Ovary (tissue), 9 donors: ENCODE data around the gene CALR3. TPM values are rescaled to one million over a fixed set of nuclear protein-coding genes. Genes with fewer than 3 reads are reported as not detected.

ENCODE experiments used
- DNase-seq, 5 donors: peaks; one replicate each; pipeline ENCODE4 v3.0.0-alpha.2; 2019 to 2020
- H3K27ac ChIP-seq, 2 donors: fragments of 200-600 bp; one replicate each; pipeline versions ENCODE4 v1.5.1 to v1.8.0; 2019 to 2022
- H3K27me3 ChIP-seq: fragments of 200-600 bp; one replicate; pipeline ENCODE4 v1.8.0; 2022
- H3K36me3 ChIP-seq: fragments of 200-600 bp; sonication (generic); one replicate; pipeline ENCODE4 v1.5.1; 2019
- H3K4me1 ChIP-seq: one replicate; pipeline ENCODE4 v1.8.1; 2013; ENCODE audit warnings: mild to moderate bottlenecking, moderate library complexity; ENCODE audit not compliant: insufficient read depth
- H3K4me3 ChIP-seq: fragments of 200-600 bp; sonication (generic); one replicate; pipeline ENCODE4 v1.5.1; 2017
- H3K9me3 ChIP-seq, 2 donors: fragments of 200-600 bp in 1 of 2; sonication (generic) in 1 of 2; one replicate each; pipeline versions ENCODE4 v1.5.1 to v1.8.1; 2013 to 2019; ENCODE audit warnings: mild to moderate bottlenecking in 1 of 2, moderate library complexity in 1 of 2
- CTCF ChIP-seq, 3 donors: fragments of 450-650 bp in 2 of 3; fragments of 200-600 bp in 1 of 3; IDR thresholded peaks; one replicate each; pipeline versions ENCODE4 v1.5.1 to v1.8.0; 2016 to 2022; ENCODE audit warnings: antibody characterized with exemption in 3 of 3, mild to moderate bottlenecking in 1 of 3
- EP300 ChIP-seq: sonication (generic); formaldehyde crosslinking; IDR thresholded peaks from one replicate; pipeline ENCODE4 v1.6.1; 2017; ENCODE audit warnings: antibody characterized with exemption
- POLR2A ChIP-seq: fragments of 450-650 bp; IDR thresholded peaks from one replicate; pipeline ENCODE4 v1.6.1; 2017; ENCODE audit warnings: antibody characterized with exemption, mild to moderate bottlenecking, moderate library complexity
- WGBS, 3 donors: extraction: QIAGEN DNeasy Blood & Tissue Kit in 1 of 3; methylation state at CpG; one replicate each; pipeline versions ENCODE4 v1.1.5 to v1.1.7; 2013 to 2017; 5-methylcytosine and 5-hydroxymethylcytosine counted together
- intact Hi-C, 4 donors: fragments of 100-400 bp; cut with DNase I; formaldehyde crosslinking; loops; one replicate each; pipeline versions ENCODE4 v1.11.0 to v1.15.1; 2022 to 2023
- polyA plus RNA-seq, 2 donors: library from polyadenylated mRNA; stranded (reverse); fragments of 200-250 nt in 1 of 2; fragments of 350-450 nt in 1 of 2; fragmentation: Illumina TruSeq in 1 of 2; extraction: RNeasy Lipid Tissue Mini Kit (QIAGEN cat#74804) in 1 of 2; gene quantifications; one replicate each; pipeline ENCODE4 v1.2.3, GENCODE V29; 2013 to 2014
- total RNA-seq, 7 donors: library from RNA; depleted of rRNA in 2 of 7; stranded (reverse); fragments of >200 nt in 2 of 7; fragmentation: NEBNext Ultra II Directional in 3 of 7; extraction: Animal tissue kit (Norgen Biotek cat#: 25700) in 3 of 7; gene quantifications; one replicate each; pipeline versions ENCODE4 v1.1.0 to v1.2.4, GENCODE V29; 2016 to 2023
- donor health status: DM: no; HTN: no; CAD: no; lungs with moderate emphysema.
- donor health status: DM: no; HTN: no; CAD: no.
- donor health status: Bipolar disorder and iron deficiency.
- donor health status: DM: yes; HTN: yes; CAD: no.
- donor health status: DM: no; HTN: no; CAD: no.
- donor health status: DM: yes; HTN: yes; CAD: no.

The CALR3 gene
- total and polyA plus RNA-seq, 9 donors: not detected

- 86 to 90% (median 87%) methylated on average over 17 to 18 of the region's 18 CpGs for WGBS, 3 donors
- Histone ChIP-seq H3K36me3 (no peaks in the 10 kb centered on the region), H3K27me3 (no peaks in the 10 kb centered on the region), H3K27ac (no peak overlapping the region), H3K4me1 (no peaks in the 10 kb centered on the region), H3K4me3 (no peak overlapping the region), H3K9me3 (no peaks in the 10 kb centered on the region)
- TF ChIP-seq EP300: no peak
- no peak for TF ChIP-seq CTCF (IDR thresholded peaks at IDR 0.05)
- no peak for TF ChIP-seq POLR2A
- intact Hi-C loops: no loop called here
- DNase-seq: no peak
Observed at GRCh38 chr19:16520986-16521624, 25.1 kb upstream of the CALR3 start.

- 64 to 80% (median 70%) methylated on average over 45 of the region's 45 CpGs for WGBS, 3 donors
- DNase-seq: peak in 1 of 5 donors; percentile 53
- no peaks in the 10 kb centered on the region for H3K36me3 ChIP-seq
- TF ChIP-seq CTCF (IDR thresholded peaks at IDR 0.05) (no peak), EP300 (no peak), POLR2A (no peak)
- H3K9me3 ChIP-seq: no peaks in the 10 kb centered on the region
- no peaks in the 10 kb centered on the region for H3K4me1 ChIP-seq
- H3K27ac ChIP-seq: no peak overlapping the region
- no peaks in the 10 kb centered on the region for H3K27me3 ChIP-seq
- intact Hi-C loops: no loop called here
- no peak overlapping the region for H3K4me3 ChIP-seq
Observed at GRCh38 chr19:16520074-16520973, 24.4 kb upstream of the CALR3 start.

- Histone ChIP-seq H3K27ac (no peak overlapping the region), H3K4me1 (no peaks in the 10 kb centered on the region), H3K4me3 (no peak overlapping the region), H3K36me3 (no peaks in the 10 kb centered on the region), H3K27me3 (no peaks in the 10 kb centered on the region), H3K9me3 (no peaks in the 10 kb centered on the region)
- TF ChIP-seq POLR2A (no peak), CTCF (IDR thresholded peaks at IDR 0.05) (no peak), EP300 (no peak)
- WGBS, 3 donors: 90 to 91% (median 91%) methylated on average over 24 of the region's 24 CpGs
- DNase-seq: no peak
- intact Hi-C loops: no loop called here
Observed at GRCh38 chr19:16519230-16519687, 23.3 kb upstream of the CALR3 start.

GRCh38 chr19:16518483-16519229 is 22.7 kb upstream of the CALR3 start:
- H3K27me3 ChIP-seq: no peaks in the 10 kb centered on the region
- H3K4me1 ChIP-seq: no peaks in the 10 kb centered on the region
- intact Hi-C loops: no loop called here
- TF ChIP-seq POLR2A (no peak), EP300 (no peak), CTCF (IDR thresholded peaks at IDR 0.05) (no peak)
- H3K36me3 ChIP-seq: no peaks in the 10 kb centered on the region
- H3K4me3 ChIP-seq: no peak overlapping the region
- H3K27ac ChIP-seq: no peak overlapping the region
- WGBS, 3 donors: 66 to 75% (median 73%) methylated on average over 24 to 33 of the region's 33 CpGs
- no peak for DNase-seq
- no peaks in the 10 kb centered on the region for H3K9me3 ChIP-seq
